ENCODE measurements around the gene SLC43A1. TPM values are rescaled to one million over a fixed set of nuclear protein-coding genes. Genes with fewer than 3 reads are reported as not detected.

The SLC43A1 gene
- total RNA-seq, 1 experiment from 2014 or later: 5.2 TPM

GRCh38 chr11:57497303-57498247, 17.9 kb downstream of the SLC43A1 start:
- no peak for DNase-seq (ENCODE audit: low spot score)

GRCh38 chr11:57496109-57496820, 19.2 kb downstream of the SLC43A1 start:
- no peak for DNase-seq (ENCODE audit: low spot score)

GRCh38 chr11:57493507-57494503, 21.7 kb downstream of the SLC43A1 start:
- no peak for DNase-seq (ENCODE audit: low spot score)

GRCh38 chr11:57491371-57492061, 24.0 kb downstream of the SLC43A1 start:
- DNase-seq (ENCODE audit: low spot score): no peak

GRCh38 chr11:57490456-57491248, 24.9 kb downstream of the SLC43A1 start:
- no peak for DNase-seq (ENCODE audit: low spot score)

- DNase-seq (ENCODE audit: low spot score): no peak
These were observed 27.4 kb downstream of the SLC43A1 start for GRCh38 chr11:57487920-57488659.

- no peak for DNase-seq (ENCODE audit: low spot score)
These were observed 28.3 kb downstream of the SLC43A1 start for GRCh38 chr11:57487021-57487778.

GRCh38 chr11:57485217-57485990, 30.1 kb downstream of the SLC43A1 start:
- no peak for DNase-seq (ENCODE audit: low spot score)

- DNase-seq (ENCODE audit: low spot score): no peak
These were observed 31.3 kb downstream of the SLC43A1 start for GRCh38 chr11:57484141-57484710.

GRCh38 chr11:57483562-57483918, 32.0 kb downstream of the SLC43A1 start:
- DNase-seq (ENCODE audit: low spot score): no peak

- DNase-seq (ENCODE audit: low spot score): peak; percentile 10
These were observed 32.5 kb downstream of the SLC43A1 start for GRCh38 chr11:57482782-57483561.

GRCh38 chr11:57481915-57482781, 33.4 kb downstream of the SLC43A1 start:
- DNase-seq (ENCODE audit: low spot score): no peak

- no peak for DNase-seq (ENCODE audit: low spot score)
These were observed 34.2 kb downstream of the SLC43A1 start for GRCh38 chr11:57481315-57481714.

GRCh38 chr11:57480409-57481137, 34.9 kb downstream of the SLC43A1 start:
- DNase-seq (ENCODE audit: low spot score): no peak

- DNase-seq (ENCODE audit: low spot score): no peak
These were observed 35.6 kb downstream of the SLC43A1 start for GRCh38 chr11:57479911-57480310.
